Measurements from ENCODE around the gene TMEM114.

TMEM114 gene

GRCh38 chr16:8611122-8611521 lies 20.8 kb upstream of the TMEM114 start:
- DNase-seq: no peak

DNA sequence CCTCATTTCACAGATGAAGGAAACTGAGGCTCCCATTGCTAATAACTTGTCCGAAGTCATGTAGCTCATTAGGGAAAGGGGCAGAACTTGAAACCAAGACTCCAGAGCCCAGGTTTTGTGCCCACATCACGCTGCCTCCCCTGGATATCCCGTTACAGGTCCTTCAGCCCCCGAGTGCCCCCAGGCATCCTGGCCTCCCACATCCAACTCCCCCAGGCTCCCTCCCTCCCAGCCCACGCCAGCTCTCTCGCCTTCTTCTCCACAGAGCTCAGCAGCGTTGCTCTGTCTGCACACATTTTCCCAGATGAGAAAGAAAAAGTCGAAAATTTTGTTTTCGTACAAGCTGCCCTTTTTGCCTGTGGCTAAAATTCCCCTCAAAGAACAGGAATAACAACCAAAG lies 16.9 kb upstream of the TMEM114 start:
- no peak for DNase-seq

DNA sequence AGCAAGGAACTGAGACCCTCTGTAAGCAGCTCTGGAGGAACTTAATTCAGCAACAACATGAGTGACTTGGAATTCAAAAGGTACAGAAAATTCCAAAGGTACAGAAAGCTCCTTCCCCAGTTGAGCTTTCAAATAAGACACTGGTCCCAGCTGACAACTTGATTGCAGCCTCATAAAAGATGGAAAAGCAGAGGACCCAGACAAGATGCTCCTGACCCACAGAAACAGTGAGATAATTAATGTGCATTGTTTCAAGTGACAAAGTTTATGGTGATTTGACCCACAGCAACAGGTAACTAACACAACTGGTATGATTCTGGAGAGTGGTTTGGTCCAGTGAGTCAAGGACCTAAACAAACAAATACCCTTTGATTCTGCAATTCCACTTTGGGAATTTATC lies 15.2 kb upstream of the TMEM114 start:
- DNase-seq: no peak

- no peak for DNase-seq
Observed at GRCh38 chr16:8600144-8600775, 9.9 kb upstream of the TMEM114 start.

- DNase-seq: no peak
Observed at GRCh38 chr16:8596581-8596980, 6.3 kb upstream of the TMEM114 start.

DNA sequence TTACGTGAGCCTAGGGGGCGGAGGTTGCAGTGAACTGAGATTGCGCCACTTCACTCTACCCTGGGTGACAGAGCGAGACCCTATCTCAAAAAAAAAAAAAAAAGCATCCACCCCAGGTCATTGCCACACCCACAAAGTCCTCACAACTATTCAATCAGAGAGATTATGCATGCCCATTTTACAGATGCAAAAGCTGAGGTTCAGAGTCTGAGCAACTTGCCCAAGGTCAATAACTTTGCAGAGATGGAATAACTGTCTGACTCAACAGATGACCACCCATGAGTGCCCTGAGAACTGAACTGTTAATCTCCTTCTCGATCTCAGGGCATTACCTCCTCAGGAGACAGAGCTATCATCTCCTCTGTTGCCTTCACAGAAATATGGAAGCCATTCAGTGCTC lies 5.5 kb upstream of the TMEM114 start:
- DNase-seq: no peak

DNA sequence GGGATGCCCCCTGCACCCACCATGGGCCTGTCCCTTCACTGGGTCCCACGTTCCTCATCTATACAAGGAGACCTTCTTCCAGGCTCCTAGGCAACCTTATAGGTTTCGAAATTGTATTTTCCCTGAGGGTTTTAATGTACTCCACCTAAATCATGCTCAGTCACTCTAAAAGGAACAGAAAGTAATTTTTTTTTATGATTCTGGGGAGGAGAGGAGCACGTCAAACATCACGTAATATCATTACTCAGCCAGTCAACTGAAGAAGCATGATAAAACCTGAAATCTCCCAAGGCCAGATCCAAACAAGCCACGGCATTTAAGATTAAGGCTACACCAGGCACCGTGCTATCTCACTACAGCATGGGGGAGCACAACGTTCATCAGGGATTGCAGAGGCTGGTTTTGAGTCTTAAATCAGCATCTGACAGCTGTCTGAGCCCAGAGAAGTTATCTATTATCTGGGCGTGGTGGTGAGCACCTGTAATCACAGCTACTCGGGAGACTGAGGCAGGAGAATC lies 3.9 kb upstream of the TMEM114 start:
- no peak for DNase-seq

DNA sequence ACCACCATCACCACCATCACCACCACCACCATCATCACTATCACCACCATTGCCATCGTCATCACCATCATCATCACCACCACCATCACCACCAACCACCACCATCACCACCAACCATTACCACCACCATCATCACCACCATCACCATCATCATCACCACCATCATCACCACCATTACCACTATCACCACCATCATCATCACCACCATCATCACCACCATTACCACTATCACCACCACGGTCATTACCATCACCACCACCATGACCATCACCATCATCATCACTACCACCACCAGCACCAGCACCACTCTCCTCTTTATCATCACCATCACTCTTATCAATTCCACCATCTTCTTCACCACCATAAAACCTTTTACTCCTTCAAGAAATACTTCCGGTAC lies 1.1 kb upstream of the TMEM114 start:
- DNase-seq: no peak

GRCh38 chr16:8590811-8591210 lies 500 bp upstream of the TMEM114 start:
- DNase-seq: no peak

DNA sequence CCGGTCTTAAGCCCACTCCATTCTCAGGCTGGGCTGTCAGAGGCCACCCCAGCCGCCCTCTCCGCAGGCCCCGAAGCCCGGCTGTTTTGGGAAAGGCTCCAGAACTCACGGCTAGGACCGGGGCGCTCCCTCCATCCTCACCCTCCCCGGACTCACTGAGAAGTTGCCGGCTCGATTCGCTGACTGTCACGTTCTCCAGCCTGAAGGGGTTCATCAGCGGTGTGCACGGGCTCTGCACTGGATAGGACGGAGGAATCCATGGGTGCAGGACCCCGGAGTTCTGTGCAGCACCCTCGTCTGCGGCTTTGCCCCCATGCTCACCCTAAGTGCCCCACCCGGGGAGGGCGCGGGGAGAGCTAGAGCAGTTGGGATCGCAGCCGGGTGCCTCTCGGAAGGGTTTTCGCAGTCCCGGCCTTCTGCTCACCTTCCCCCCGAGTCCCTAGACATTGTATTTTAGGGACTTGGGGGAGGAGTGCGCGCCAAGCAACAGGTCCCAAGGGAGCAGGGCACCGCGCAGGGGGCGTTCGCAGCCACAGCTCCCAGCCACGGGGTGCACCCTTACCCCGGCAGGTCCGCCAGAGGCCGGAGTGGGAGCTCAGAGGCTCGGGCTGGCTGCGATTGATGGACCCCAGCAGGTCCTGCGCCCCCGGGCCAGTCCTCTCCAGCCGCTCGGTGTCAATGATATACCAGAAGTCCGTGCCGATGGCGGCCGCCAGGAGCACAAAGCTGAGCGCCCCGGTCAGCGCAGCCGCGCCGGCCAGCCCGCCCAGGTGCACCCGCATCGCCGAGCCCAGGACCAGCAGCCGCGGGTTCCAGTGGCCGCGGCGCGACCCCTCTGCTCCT lies 1.0 kb downstream of the TMEM114 start:
- DNase-seq: no peak

- DNase-seq: no peak
Observed at GRCh38 chr16:8588682-8589056, 1.6 kb downstream of the TMEM114 start.

DNA sequence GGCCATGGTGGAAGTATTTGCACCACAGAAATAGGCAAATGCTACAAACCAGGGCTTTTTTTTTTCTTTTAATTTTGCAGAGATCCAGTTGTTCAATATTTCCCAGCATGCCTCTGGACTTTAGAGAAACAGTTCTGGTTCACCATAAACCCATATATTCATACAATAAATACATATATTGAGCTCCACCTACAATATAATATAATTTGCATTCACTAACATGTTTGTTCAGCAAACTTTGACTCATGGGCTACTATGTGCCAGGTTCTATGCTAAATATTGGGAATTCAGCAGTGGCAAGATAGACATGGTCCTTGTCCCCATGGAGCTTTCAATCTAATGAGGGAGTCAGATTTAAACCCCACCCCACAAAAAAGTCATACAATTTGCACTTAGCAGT lies 3.2 kb downstream of the TMEM114 start:
- no peak for DNase-seq

DNA sequence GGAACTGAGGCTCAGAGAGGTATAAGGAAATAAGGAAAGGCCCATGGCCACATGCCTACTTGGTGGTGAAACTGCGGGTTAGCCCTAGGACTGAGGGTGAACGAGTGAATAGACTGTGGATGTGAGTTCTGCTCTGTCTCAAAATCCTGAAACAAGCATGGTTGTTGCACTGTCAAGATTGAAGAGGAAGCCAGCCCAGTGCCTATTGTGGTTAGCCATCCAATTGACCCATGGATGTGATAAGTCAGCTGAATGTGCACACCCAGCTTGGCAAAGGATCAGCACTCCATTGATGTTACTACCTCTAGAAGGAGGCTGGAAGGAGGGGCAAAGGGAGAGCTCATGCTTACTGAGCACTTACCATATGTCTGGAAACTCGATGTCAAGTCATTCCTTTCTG lies 4.5 kb downstream of the TMEM114 start:
- no peak for DNase-seq

DNA sequence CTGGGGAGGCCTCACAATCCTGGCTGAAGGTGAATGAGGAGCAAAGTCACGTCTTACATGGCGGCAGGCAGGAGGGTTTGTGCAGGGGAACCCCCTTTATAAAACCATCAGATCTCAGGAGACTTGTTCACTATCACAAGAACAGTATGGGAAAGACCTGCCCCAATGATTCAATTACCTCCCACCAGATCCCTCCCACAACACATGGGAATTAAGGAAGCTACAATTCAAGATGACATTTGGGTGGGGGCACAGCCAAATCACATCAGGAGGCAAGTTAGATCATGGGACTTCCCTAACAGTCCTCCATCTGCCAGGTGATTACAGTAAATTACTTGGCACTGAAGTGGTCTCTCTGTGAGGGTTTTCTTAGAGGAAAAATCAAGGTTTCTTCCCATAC lies 5.3 kb downstream of the TMEM114 start:
- no peak for DNase-seq

GRCh38 chr16:8583732-8584131 lies 6.6 kb downstream of the TMEM114 start:
- DNase-seq: no peak

DNA sequence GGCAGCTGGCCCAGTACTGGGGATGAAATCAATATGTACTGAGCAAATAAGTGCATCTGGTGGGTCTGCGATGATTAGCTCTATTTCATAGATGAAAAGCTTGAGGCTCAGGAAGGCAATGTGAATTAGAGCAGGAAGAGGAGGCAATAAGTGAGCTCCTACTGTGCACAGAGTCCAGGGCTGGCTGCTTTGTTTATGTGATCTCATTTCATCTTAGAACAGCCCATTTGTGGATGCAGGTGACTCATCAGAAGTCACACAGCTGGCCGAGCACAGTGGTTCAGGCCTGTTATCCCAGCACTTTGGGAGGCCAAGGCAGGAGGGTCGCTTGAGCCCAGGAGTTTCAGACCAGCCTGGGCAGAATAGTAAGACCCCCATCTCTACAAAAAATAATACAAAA lies 7.1 kb downstream of the TMEM114 start:
- DNase-seq: no peak

- no peak for DNase-seq
Observed at GRCh38 chr16:8581831-8582580, 8.3 kb downstream of the TMEM114 start.

GRCh38 chr16:8579559-8579958 lies 10.8 kb downstream of the TMEM114 start:
- DNase-seq: no peak

- no peak for DNase-seq
Observed at GRCh38 chr16:8577678-8578304, 12.5 kb downstream of the TMEM114 start.

DNA sequence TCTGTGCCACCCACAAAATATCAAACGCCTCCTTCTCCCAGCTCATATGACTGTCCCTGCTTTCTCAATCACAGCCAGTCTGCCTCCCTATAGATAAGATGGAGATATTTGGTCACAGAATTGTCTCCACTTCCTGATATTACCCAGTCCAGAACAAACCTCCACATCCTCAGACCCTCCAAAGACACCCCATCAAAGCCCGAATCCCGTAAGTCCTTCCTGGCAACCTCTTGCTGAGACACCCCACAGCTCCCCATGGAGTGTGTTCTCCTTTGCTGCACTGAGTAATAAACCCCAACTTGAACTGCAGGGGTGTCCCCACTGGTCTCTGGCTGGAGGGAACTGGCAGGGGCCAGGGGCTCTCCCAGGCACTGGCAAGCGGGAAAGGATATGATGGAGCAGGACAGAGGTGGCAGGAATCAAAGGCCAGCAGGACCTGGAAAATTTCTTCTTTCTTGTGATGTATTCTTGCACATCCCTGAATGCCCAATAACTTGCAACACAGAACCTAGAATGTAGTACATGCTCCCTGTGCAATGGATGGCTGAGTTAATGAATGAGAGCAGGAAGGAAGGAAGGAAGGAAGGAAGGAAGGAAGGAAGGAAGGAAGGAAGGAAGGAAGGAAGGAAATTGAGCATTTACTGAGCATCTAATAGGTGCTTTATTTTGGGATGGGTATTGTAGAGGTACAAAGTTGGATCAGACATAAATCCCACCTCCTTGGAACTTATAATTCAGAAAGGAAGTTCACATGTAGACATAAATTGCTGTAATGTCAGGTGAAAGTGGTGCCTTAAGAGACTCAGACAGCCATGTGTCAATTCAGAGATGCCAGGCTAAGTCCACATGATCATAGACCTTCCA lies 13.9 kb downstream of the TMEM114 start:
- no peak for DNase-seq

DNA sequence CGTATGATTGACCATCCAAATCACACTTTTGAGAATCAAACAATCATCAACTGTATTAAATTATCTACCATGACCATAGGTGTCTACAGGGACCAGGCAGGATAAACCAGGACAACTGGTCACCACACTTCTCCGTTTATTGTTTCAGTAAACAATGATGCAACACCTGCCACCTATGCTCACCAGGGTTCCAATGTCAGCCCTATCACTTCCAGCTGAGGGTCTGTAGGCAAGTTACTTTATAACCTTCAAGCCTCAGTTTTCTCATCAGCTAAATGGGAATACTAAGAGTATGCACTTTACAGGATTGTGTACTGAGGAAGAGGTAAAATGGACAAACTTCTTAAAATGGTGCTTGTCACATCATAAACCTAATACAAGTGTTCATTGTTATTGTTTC lies 14.9 kb downstream of the TMEM114 start:
- DNase-seq: no peak
